Ovary (tissue), 3 donors: Measurements from ENCODE around the gene VDR.

Experiments used
- EP300 ChIP-seq: sonication (generic); formaldehyde crosslinking; IDR thresholded peaks from one replicate; pipeline ENCODE4 v1.6.1; 2017; ENCODE audit warnings: antibody characterized with exemption
- POLR2A ChIP-seq: fragments of 450-650 bp; IDR thresholded peaks from one replicate; pipeline ENCODE4 v1.6.1; 2017; ENCODE audit warnings: antibody characterized with exemption, mild to moderate bottlenecking, moderate library complexity
- TF ChIP-seq, protein P1 (sequence below), 3 donors: fragments of 450-650 bp in 2 of 3; fragments of 200-600 bp in 1 of 3; IDR thresholded peaks; one replicate each; pipeline versions ENCODE4 v1.5.1 to v1.8.0; 2016 to 2022; ENCODE audit warnings: antibody characterized with exemption in 3 of 3, mild to moderate bottlenecking in 1 of 3
- donor health status: DM: no; HTN: no; CAD: no.

DNA sequence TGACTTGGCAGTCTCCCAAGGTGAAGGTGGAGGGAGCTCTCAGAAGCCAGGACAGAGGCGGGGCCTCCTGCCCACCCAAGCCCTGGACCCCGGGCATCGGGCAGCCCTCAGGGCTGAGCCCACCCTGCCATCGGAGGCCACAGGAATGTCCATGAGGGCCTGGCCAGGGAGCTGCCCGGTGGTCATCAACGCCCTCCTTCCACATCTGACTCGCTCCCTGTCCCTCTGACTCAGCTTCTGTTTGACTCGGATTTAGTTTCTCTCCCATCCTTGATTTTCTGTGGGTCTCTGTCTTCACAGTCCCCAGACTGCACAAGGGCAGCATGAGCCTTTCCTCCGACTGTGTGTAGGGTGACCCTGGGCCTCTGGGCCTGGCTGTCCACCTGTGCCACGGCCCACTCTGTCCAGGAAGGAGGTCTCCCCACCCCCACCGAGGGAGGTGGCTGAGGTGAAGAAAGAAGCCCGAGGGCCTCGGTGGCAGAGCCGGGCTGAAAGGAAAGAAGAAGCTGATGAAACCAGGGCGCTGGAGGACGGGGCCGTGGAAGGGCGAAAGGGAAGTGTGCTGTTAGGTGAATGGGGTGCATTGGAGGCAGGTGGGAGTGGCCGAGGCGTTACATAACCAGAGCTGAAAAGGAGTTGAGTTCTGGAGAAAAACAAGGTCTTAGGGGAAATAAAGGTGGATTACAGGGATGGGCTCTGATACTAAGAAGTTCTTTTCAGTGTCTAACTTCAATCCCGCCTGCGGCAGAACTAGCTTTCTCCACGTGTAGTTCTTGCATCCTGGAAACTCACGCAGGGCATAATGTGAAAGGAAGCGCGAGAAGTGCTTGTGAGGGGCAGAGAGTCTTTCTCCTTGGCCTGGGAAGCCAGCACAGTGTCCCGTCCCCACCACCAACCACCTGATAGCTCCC is 41.9 kb upstream of the VDR start:
- TF ChIP-seq, protein P1, sequence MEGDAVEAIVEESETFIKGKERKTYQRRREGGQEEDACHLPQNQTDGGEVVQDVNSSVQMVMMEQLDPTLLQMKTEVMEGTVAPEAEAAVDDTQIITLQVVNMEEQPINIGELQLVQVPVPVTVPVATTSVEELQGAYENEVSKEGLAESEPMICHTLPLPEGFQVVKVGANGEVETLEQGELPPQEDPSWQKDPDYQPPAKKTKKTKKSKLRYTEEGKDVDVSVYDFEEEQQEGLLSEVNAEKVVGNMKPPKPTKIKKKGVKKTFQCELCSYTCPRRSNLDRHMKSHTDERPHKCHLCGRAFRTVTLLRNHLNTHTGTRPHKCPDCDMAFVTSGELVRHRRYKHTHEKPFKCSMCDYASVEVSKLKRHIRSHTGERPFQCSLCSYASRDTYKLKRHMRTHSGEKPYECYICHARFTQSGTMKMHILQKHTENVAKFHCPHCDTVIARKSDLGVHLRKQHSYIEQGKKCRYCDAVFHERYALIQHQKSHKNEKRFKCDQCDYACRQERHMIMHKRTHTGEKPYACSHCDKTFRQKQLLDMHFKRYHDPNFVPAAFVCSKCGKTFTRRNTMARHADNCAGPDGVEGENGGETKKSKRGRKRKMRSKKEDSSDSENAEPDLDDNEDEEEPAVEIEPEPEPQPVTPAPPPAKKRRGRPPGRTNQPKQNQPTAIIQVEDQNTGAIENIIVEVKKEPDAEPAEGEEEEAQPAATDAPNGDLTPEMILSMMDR (IDR thresholded peaks at IDR 0.05): no peak
- TF ChIP-seq POLR2A: no peak
- no peak for TF ChIP-seq EP300
